ENCODE data around the gene POLR3G. TPM values are rescaled to one million over a fixed set of nuclear protein-coding genes. Genes with fewer than 3 reads are reported as not detected.

The POLR3G gene
- total RNA-seq, 2 experiments from 2014 or later: 18.4 to 22.7 TPM

GRCh38 chr5:90475436-90475980 lies 844 bp downstream of the POLR3G start:
- POLR2A ChIA-PET: interaction anchor here (1.2 kb wide), 1 partner anchor 65 kb away, joined by 3 read pairs; no protein-coding TSS in a partner anchor
- Mint-ChIP-seq H3K36me3 (ENCODE audit: low read depth) (peaks cover 22% of the 10 kb centered on the region), H3K27me3 (no peaks in the 10 kb centered on the region), H3K27ac (no peak overlapping the region), H3K4me1 (peaks cover 31% of the 10 kb centered on the region), H3K9me3 (ENCODE audit: low read depth) (no peaks in the 10 kb centered on the region), H3K4me3 (peak overlapping the region; percentile 95)
- CTCF ChIA-PET: interaction anchor here (0.6 kb wide), 1 partner anchor 65 kb away, joined by 3 read pairs; no protein-coding TSS in a partner anchor
- no peak for ATAC-seq
- no peak for DNase-seq
- intact Hi-C loops (cut with DNase I, micrococcal nuclease): no loop called here

DNA sequence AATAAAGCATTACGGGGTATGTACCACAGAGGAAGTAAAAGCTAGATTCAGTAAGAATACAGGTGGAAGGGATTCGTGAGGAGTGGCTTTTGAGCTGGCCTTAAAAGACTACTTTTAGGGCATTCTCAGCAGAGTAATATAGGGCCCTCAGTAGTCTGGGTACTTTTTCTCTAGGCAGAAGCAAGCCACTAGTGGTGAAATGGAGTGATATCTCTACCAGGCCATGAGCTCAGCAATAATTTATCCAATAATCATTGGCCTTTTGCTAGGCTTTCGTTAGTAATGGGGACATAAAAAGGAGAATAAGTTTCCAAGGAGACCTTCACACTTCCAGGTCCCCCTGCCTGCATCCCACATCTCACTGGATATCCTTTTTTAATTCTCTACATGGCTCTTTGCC lies 1.7 kb downstream of the POLR3G start:
- Mint-ChIP-seq H3K4me3 (no peak overlapping the region), H3K36me3 (ENCODE audit: low read depth) (peaks cover 13% of the 10 kb centered on the region), H3K27ac (no peak overlapping the region), H3K4me1 (peaks cover 29% of the 10 kb centered on the region), H3K9me3 (ENCODE audit: low read depth) (no peaks in the 10 kb centered on the region), H3K27me3 (no peaks in the 10 kb centered on the region)
- CTCF ChIA-PET: interaction anchor here (0.6 to 1.4 kb wide), 2 partner anchors 11 to 76 kb away, joined by 4 to 5 read pairs; no protein-coding TSS in a partner anchor
- DNase-seq: no peak
- intact Hi-C loops (cut with DNase I, micrococcal nuclease): no loop called here
- ATAC-seq: no peak
- POLR2A ChIA-PET: no interaction called here

- peaks cover 13% of the 10 kb centered on the region for H3K36me3 Mint-ChIP-seq (ENCODE audit: low read depth)
- peaks cover 24% of the 10 kb centered on the region for H3K4me1 Mint-ChIP-seq
- POLR2A ChIA-PET: no interaction called here
- CTCF ChIA-PET: interaction anchor here (0.6 to 1.4 kb wide), 3 partner anchors 10 to 76 kb away, joined by 3 to 5 read pairs (median 4); no protein-coding TSS in a partner anchor
- intact Hi-C loops (cut with DNase I, micrococcal nuclease): no loop called here
- no peaks in the 10 kb centered on the region for H3K9me3 Mint-ChIP-seq (ENCODE audit: low read depth)
- no peaks in the 10 kb centered on the region for H3K27me3 Mint-ChIP-seq
- DNase-seq (no peak), ATAC-seq (no peak)
- H3K4me3 Mint-ChIP-seq: no peak overlapping the region
- H3K27ac Mint-ChIP-seq: no peak overlapping the region
Measured at GRCh38 chr5:90477073-90477472, 2.4 kb downstream of the POLR3G start.

GRCh38 chr5:90477621-90478215 lies 3.1 kb downstream of the POLR3G start:
- POLR2A ChIA-PET: no interaction called here
- peaks cover 21% of the 10 kb centered on the region for H3K4me1 Mint-ChIP-seq
- peaks cover 13% of the 10 kb centered on the region for H3K36me3 Mint-ChIP-seq (ENCODE audit: low read depth)
- intact Hi-C loops (cut with DNase I, micrococcal nuclease): no loop called here
- CTCF ChIA-PET: interaction anchor here (1.2 to 1.8 kb wide), 3 partner anchors 9 to 12 kb away, joined by 3 to 5 read pairs (median 4); no protein-coding TSS in a partner anchor
- no peak overlapping the region for H3K27ac Mint-ChIP-seq
- no peaks in the 10 kb centered on the region for H3K27me3 Mint-ChIP-seq
- ATAC-seq (no peak), DNase-seq (no peak)
- no peaks in the 10 kb centered on the region for H3K9me3 Mint-ChIP-seq (ENCODE audit: low read depth)
- no peak overlapping the region for H3K4me3 Mint-ChIP-seq

DNA sequence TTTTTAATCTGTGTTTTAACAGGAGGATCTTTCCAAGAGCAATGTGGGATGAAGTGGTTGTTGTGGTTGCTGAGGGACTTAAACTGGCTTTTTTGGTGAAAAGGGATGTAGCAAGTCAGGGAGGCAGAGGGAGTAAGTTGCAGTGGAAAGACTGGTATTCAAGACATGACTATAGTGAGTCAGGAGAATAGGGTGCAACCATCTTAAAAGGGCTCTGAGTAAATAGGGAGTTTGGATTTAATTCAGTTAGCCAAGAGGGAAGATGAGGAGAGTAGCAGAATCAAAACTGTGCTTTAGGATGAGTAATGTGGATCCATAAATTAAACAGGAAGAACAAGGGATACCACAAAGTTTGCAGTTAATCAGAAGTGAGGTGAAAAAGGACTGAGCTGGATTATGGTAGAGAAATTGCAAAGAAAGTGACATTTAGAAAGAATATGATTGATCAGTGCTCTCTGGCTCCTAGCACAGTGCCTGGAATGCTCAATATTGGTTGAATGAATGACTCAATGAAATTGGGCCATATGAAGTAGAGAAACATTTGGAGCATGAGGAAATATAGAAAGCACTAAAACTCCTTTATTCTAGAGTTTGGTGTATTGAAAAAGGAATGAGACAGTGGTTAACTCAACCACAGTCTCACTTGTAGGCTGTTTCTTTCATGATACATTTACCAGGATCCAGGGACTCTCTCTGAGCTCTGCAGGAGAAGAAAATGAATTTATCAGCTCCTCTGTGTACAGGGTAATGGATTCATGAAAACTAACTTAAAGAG lies 5.1 kb downstream of the POLR3G start:
- H3K9me3 Mint-ChIP-seq (ENCODE audit: low read depth): no peaks in the 10 kb centered on the region
- H3K4me1 Mint-ChIP-seq: peaks cover 13% of the 10 kb centered on the region
- peaks cover 8% of the 10 kb centered on the region for H3K36me3 Mint-ChIP-seq (ENCODE audit: low read depth)
- DNase-seq (no peak), ATAC-seq (no peak)
- POLR2A ChIA-PET: no interaction called here
- intact Hi-C loops (cut with DNase I, micrococcal nuclease): no loop called here
- no peak overlapping the region for H3K4me3 Mint-ChIP-seq
- CTCF ChIA-PET: interaction anchor here (1.3 kb wide), 1 partner anchor 9 kb away, joined by 3 read pairs; no protein-coding TSS in a partner anchor
- H3K27me3 Mint-ChIP-seq: no peaks in the 10 kb centered on the region
- no peak overlapping the region for H3K27ac Mint-ChIP-seq

- Mint-ChIP-seq H3K27ac (no peak overlapping the region), H3K4me1 (peaks cover 6% of the 10 kb centered on the region), H3K4me3 (no peak overlapping the region), H3K27me3 (no peaks in the 10 kb centered on the region), H3K9me3 (ENCODE audit: low read depth) (no peaks in the 10 kb centered on the region), H3K36me3 (ENCODE audit: low read depth) (peaks cover 12% of the 10 kb centered on the region)
- ChIA-PET POLR2A (no interaction called here), CTCF (interaction anchor here (0.6 to 1.3 kb wide), 2 partner anchors 8 to 74 kb away, joined by 3 read pairs; no protein-coding TSS in a partner anchor)
- intact Hi-C loops (cut with DNase I, micrococcal nuclease): no loop called here
- ATAC-seq (no peak), DNase-seq (no peak)
Measured at GRCh38 chr5:90480699-90481098, 6.0 kb downstream of the POLR3G start.

- Mint-ChIP-seq H3K4me1 (no peaks in the 10 kb centered on the region), H3K4me3 (no peak overlapping the region), H3K36me3 (ENCODE audit: low read depth) (peaks cover 15% of the 10 kb centered on the region), H3K27me3 (no peaks in the 10 kb centered on the region), H3K9me3 (ENCODE audit: low read depth) (peaks cover 2% of the 10 kb centered on the region), H3K27ac (no peak overlapping the region)
- POLR2A ChIA-PET: no interaction called here
- CTCF ChIA-PET: no interaction called here
- intact Hi-C loops (cut with DNase I, micrococcal nuclease): no loop called here
- DNase-seq (no peak), ATAC-seq (no peak)
Measured at GRCh38 chr5:90483206-90483605, 8.5 kb downstream of the POLR3G start.

DNA sequence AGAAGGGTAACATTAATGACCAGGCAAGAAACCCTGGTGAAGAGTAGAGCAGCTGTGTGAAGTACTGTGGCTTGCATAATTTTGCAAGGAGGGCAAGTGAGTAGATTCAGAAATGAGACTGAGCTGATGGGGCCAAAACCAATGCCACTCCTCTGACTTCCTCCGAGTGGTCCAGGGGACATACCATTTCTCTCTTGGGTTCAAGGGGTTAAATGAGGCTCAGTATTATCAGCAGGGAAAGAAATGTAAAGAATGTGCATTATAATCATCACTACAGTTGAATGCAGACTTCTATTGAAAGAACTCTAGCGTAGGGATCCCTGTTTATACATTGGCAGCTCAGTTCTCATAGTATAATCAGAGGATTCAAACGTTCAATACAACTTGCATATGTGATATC lies 9.9 kb downstream of the POLR3G start:
- CTCF ChIA-PET: no interaction called here
- ATAC-seq (no peak), DNase-seq (no peak)

DNA sequence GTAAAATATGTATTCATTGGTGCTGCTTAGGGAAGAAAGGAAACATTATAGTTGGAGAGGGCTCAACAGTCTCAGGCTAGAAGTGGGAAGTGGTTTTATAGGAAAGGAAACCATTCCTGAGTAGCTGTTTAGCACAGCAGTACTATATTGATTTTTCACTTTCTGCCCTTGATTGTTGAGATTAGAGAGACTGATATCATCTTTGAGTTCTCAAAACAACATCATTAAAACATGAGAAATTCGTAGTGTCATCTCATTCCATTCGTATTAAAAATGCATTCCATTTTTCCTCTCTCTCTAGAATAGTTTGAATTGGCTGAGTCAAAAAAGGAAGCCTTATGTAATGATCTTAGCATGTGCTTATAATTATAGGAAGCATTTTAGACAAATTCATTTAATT lies 14.1 kb downstream of the POLR3G start:
- CTCF ChIA-PET: interaction anchor here (0.7 to 1.2 kb wide), 3 partner anchors 8 to 223 kb away, joined by 3 to 4 read pairs (median 4); no protein-coding TSS in a partner anchor
- Mint-ChIP-seq H3K36me3 (ENCODE audit: low read depth) (peaks cover 14% of the 10 kb centered on the region), H3K9me3 (ENCODE audit: low read depth) (peaks cover 2% of the 10 kb centered on the region), H3K27me3 (no peaks in the 10 kb centered on the region), H3K4me3 (no peak overlapping the region), H3K27ac (no peak overlapping the region), H3K4me1 (no peaks in the 10 kb centered on the region)
- DNase-seq (no peak), ATAC-seq (no peak)
- POLR2A ChIA-PET: no interaction called here
- intact Hi-C loops (cut with DNase I, micrococcal nuclease): no loop called here

More for the DNA sequence above, 9.9 kb downstream of the POLR3G start:
- Mint-ChIP-seq H3K27me3 (no peaks in the 10 kb centered on the region), H3K9me3 (ENCODE audit: low read depth) (peaks cover 2% of the 10 kb centered on the region), H3K27ac (no peak overlapping the region), H3K4me1 (no peaks in the 10 kb centered on the region), H3K36me3 (ENCODE audit: low read depth) (peaks cover 14% of the 10 kb centered on the region), H3K4me3 (no peak overlapping the region)
- intact Hi-C loops (cut with DNase I, micrococcal nuclease): no loop called here
- POLR2A ChIA-PET: no interaction called here

- Mint-ChIP-seq H3K36me3 (ENCODE audit: low read depth) (peaks cover 9% of the 10 kb centered on the region), H3K4me1 (no peaks in the 10 kb centered on the region), H3K27me3 (no peaks in the 10 kb centered on the region), H3K27ac (no peak overlapping the region), H3K9me3 (ENCODE audit: low read depth) (peaks cover 3% of the 10 kb centered on the region), H3K4me3 (no peak overlapping the region)
- ChIA-PET POLR2A (no interaction called here), CTCF (no interaction called here)
- DNase-seq (no peak), ATAC-seq (no peak)
- intact Hi-C loops (cut with DNase I, micrococcal nuclease): no loop called here
Measured at GRCh38 chr5:90494043-90494442, 19.4 kb downstream of the POLR3G start.

DNA sequence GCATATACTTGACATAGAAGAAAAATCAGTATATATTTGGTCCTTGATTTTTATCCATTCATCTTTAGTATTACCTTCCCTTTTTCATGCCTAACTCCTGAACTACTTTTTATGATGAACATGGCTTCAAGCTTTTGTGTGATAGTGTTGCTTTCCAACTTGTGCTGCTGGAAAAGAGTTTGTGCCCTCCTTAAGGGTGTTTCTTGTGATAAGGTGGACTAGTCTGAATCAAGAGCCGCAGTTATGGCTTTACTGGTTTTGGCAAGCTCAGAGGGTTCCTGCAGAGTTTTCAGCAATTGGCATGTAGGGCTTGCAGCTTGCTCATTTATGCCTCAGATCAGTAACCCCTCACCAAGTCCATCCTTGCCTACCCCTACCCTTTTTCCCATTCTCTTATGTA lies 20.5 kb downstream of the POLR3G start:
- no peaks in the 10 kb centered on the region for H3K4me1 Mint-ChIP-seq
- POLR2A ChIA-PET: no interaction called here
- CTCF ChIA-PET: interaction anchor here (0.7 kb wide), 1 partner anchor 84 kb away, joined by 3 read pairs; no protein-coding TSS in a partner anchor
- peaks cover 10% of the 10 kb centered on the region for H3K36me3 Mint-ChIP-seq (ENCODE audit: low read depth)
- intact Hi-C loops (cut with DNase I, micrococcal nuclease): no loop called here
- H3K4me3 Mint-ChIP-seq: no peak overlapping the region
- H3K9me3 Mint-ChIP-seq (ENCODE audit: low read depth): peaks cover 3% of the 10 kb centered on the region
- DNase-seq: no peak
- no peak for ATAC-seq
- no peaks in the 10 kb centered on the region for H3K27me3 Mint-ChIP-seq
- no peak overlapping the region for H3K27ac Mint-ChIP-seq

DNA sequence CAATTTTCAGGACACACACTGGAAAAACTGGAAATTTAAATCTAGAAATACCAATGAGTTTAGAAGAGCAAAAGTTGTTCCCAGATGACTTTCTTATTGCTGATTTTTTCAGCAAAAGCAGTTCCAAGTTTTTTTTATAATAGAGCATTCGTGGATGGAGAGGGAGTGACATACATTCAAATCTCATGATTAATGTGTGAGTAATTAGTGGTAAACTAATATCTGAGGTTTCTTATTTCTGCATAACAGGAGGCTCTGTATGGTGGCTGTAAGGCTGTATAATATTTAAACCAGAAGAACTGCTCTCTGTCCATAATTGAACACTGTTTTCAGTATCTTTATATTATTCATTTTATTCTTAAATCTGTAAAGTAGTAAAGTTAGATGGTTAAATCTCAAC lies 28.9 kb downstream of the POLR3G start:
- Mint-ChIP-seq H3K9me3 (ENCODE audit: low read depth) (no peaks in the 10 kb centered on the region), H3K4me3 (no peak overlapping the region), H3K4me1 (peaks cover 5% of the 10 kb centered on the region), H3K27me3 (no peaks in the 10 kb centered on the region), H3K36me3 (ENCODE audit: low read depth) (peaks cover 11% of the 10 kb centered on the region), H3K27ac (no peak overlapping the region)
- POLR2A ChIA-PET: no interaction called here
- CTCF ChIA-PET: no interaction called here
- intact Hi-C loops (cut with DNase I, micrococcal nuclease): no loop called here
- ATAC-seq: no peak
- DNase-seq: no peak
